Measurements from ENCODE around the gene FTSJ3. TPM values are rescaled to one million over a fixed set of nuclear protein-coding genes. Genes with fewer than 3 reads are reported as not detected.
"Not testable (repeated sequence)": the region's sequence is repeated elsewhere in the genome, so short reads cannot be mapped to it uniquely, and the experiment has no call there.

The FTSJ3 gene
- total and polyA plus RNA-seq, 2 experiments from 2014 or later, result 29.2 to 61.5 TPM

GRCh38 chr17:63869491-63870291, 42.2 kb upstream of the FTSJ3 start:
- H3K9me2 ChIP-seq (ENCODE audit: insufficient read depth); H3K4me3 Mint-ChIP-seq; H3K36me3 Mint-ChIP-seq (ENCODE audit: low read depth); H3K4me3 ChIP-seq; H2AFZ ChIP-seq; H3K4me2 ChIP-seq; H3F3A ChIP-seq (replicated peaks; ENCODE audit: low read depth); H3K27ac ChIP-seq (ENCODE audit: low read depth); H3K79me2 ChIP-seq (replicated peaks; ENCODE audit: insufficient read depth); H4K20me1 ChIP-seq (replicated peaks; ENCODE audit: insufficient read depth); H3K9me3 Mint-ChIP-seq; H3K27me3 Mint-ChIP-seq (ENCODE audit: insufficient read depth, low read depth, poor library complexity); H3K27ac Mint-ChIP-seq; H3K36me3 ChIP-seq (ENCODE audit: insufficient read depth); H3K4me1 ChIP-seq (ENCODE audit: insufficient read depth); H3K27me3 ChIP-seq (ENCODE audit: insufficient read depth): not testable (repeated sequence)
- TF ChIP-seq CTCF (conservative IDR thresholded peaks at IDR 0.05; ENCODE audit: low read depth in 2 of 2), result peak; percentile 37 to 43
- peak; percentile 28 for DNase-seq (ENCODE audit: low spot score)
- ATAC-seq, result peak; percentile 31
- peaks cover 13% of the 10 kb centered on the region; the same call in 2 of the 3 replicates for H3K4me1 Mint-ChIP-seq

DNA sequence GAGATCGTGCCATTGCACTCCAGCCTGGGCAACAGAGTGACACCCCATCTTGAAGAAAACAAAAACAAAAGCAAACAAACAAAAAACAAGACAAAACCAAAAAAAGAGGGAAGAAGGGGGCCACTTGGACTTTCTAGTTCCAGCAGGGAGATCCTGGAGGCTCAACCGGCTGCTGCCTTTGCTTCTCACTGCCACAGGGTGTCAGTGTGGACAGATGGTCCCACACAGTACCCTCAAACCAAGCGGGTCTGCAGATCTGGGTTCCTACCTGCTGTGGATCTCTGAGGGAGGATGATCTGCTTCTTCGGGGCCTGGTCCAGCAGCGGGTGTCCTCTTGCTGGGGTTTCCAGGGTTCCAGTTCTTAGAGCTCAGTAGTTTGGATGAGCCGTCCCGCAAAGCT, 39.2 kb upstream of the FTSJ3 start:
- peak; percentile 51 for DNase-seq (ENCODE audit: low spot score)
- H3K36me3 Mint-ChIP-seq (ENCODE audit: low read depth), result not testable (repeated sequence)

More for the DNA sequence above, 39.2 kb upstream of the FTSJ3 start:
- H3K4me3 Mint-ChIP-seq; H3K27ac Mint-ChIP-seq; H3K27me3 Mint-ChIP-seq (ENCODE audit: insufficient read depth, low read depth, poor library complexity); H3K27me3 ChIP-seq (ENCODE audit: insufficient read depth); H3K36me3 ChIP-seq (ENCODE audit: insufficient read depth); H3K4me3 ChIP-seq; H3F3A ChIP-seq (replicated peaks; ENCODE audit: low read depth); H3K79me2 ChIP-seq (replicated peaks; ENCODE audit: insufficient read depth); H3K9me2 ChIP-seq (ENCODE audit: insufficient read depth); H3K27ac ChIP-seq (ENCODE audit: low read depth); H3K4me1 ChIP-seq (ENCODE audit: insufficient read depth); H4K20me1 ChIP-seq (replicated peaks; ENCODE audit: insufficient read depth); H3K9me3 Mint-ChIP-seq; H3K4me2 ChIP-seq: not testable (repeated sequence)
- ATAC-seq, result peak; percentile 92
- H2AFZ ChIP-seq, result 0 out of 2 replicates have a peak overlapping the region, but pooled peaks have one; percentile 16
- TF ChIP-seq CTCF (conservative IDR thresholded peaks at IDR 0.05; ENCODE audit: low read depth in 2 of 2), result peak in 1 of 2 experiments; percentile 56; a peak in 2 of 4 replicates
- H3K4me1 Mint-ChIP-seq, result peaks cover 11% of the 10 kb centered on the region; the same call in 2 of the 3 replicates
